NCI-H1048 (cell line): ENCODE measurements around the gene CDH22.

ENCODE experiments used
- DNase-seq: peaks from one replicate; lab custom pipeline; 2025; lab: John Stamatoyannopoulos, UW

CDH22 gene

GRCh38 chr20:46308258-46309157, at the start of gene CDH22:
Gene CDH22 (minus strand): TSS chr20:46308498. CDS start chr20:46251294, 57,204 bp downstream.
- no peak for DNase-seq

GRCh38 chr20:46357030-46357514, 48.8 kb upstream of the CDH22 start:
- DNase-seq = no peak

GRCh38 chr20:46356195-46357029, 48.1 kb upstream of the CDH22 start:
- no peak for DNase-seq

GRCh38 chr20:46355778-46356177, 47.5 kb upstream of the CDH22 start:
- no peak for DNase-seq

GRCh38 chr20:46354920-46355654, 46.8 kb upstream of the CDH22 start:
- DNase-seq = no peak

GRCh38 chr20:46354207-46354555, 45.9 kb upstream of the CDH22 start:
- no peak for DNase-seq

- no peak for DNase-seq
These were observed 45.4 kb upstream of the CDH22 start for GRCh38 chr20:46353500-46354206.

GRCh38 chr20:46352370-46352938, 44.2 kb upstream of the CDH22 start:
- DNase-seq = no peak

- no peak for DNase-seq
These were observed 43.2 kb upstream of the CDH22 start for GRCh38 chr20:46351357-46352058.

- no peak for DNase-seq
These were observed 42.6 kb upstream of the CDH22 start for GRCh38 chr20:46350986-46351267.

- no peak for DNase-seq
These were observed 42.1 kb upstream of the CDH22 start for GRCh38 chr20:46350201-46350985.

GRCh38 chr20:46349742-46350056, 41.4 kb upstream of the CDH22 start:
- DNase-seq = no peak

- no peak for DNase-seq
These were observed 40.9 kb upstream of the CDH22 start for GRCh38 chr20:46349035-46349741.

- no peak for DNase-seq
These were observed 39.8 kb upstream of the CDH22 start for GRCh38 chr20:46347841-46348803.

- DNase-seq = no peak
These were observed 38.5 kb upstream of the CDH22 start for GRCh38 chr20:46346770-46347169.

GRCh38 chr20:46344488-46345162, 36.3 kb upstream of the CDH22 start:
- DNase-seq = no peak

GRCh38 chr20:46343975-46344357, 35.7 kb upstream of the CDH22 start:
- no peak for DNase-seq
